GM12874 (cell line): ENCODE measurements around the gene GRM8.

Experiments
- CTCF ChIP-seq: IDR thresholded peaks from 2 replicates; pipeline ENCODE4 v1.5.1; 2011; ENCODE audit warnings: low read depth, mild to moderate bottlenecking, control low read depth, low read length, moderate library complexity; ENCODE audit not compliant: insufficient read depth

Gene GRM8

GRCh38 chr7:126723966-126724544 lies 528.7 kb downstream of the GRM8 start:
- no peak for TF ChIP-seq CTCF

- no peak for TF ChIP-seq CTCF
Measured at GRCh38 chr7:126720232-126720631, 532.5 kb downstream of the GRM8 start.

- no peak for TF ChIP-seq CTCF
Measured at GRCh38 chr7:126718419-126718818, 534.3 kb downstream of the GRM8 start.

- no peak for TF ChIP-seq CTCF
Measured at GRCh38 chr7:126716321-126716720, 536.4 kb downstream of the GRM8 start.

GRCh38 chr7:126715076-126715475 lies 537.7 kb downstream of the GRM8 start:
- no peak for TF ChIP-seq CTCF

GRCh38 chr7:126702242-126703016 lies 550.3 kb downstream of the GRM8 start:
- TF ChIP-seq CTCF = no peak

- TF ChIP-seq CTCF = no peak
Measured at GRCh38 chr7:126700807-126701604, 551.7 kb downstream of the GRM8 start.
